ENCODE results near the gene ABCC9. TPM values are rescaled to one million over a fixed set of nuclear protein-coding genes. Genes with fewer than 3 reads are reported as not detected.

The ABCC9 gene
- total RNA-seq, 2 donors from 2014 or later = 0.22 TPM; not detected in 1

- peaks cover 2% of the 10 kb centered on the region for H3K27me3 Mint-ChIP-seq (ENCODE audit: insufficient read depth)
- no peak overlapping the region for H3K4me3 Mint-ChIP-seq
- DNase-seq = no peak
- H3K4me1 ChIP-seq (ENCODE audit: control insufficient read depth, insufficient read depth, low read length) = no peaks in the 10 kb centered on the region
- no peaks in the 10 kb centered on the region for H3K36me3 Mint-ChIP-seq (ENCODE audit: low read depth)
- H3K9me3 Mint-ChIP-seq = no peaks in the 10 kb centered on the region
- no peaks in the 10 kb centered on the region for H3K36me3 ChIP-seq (ENCODE audit: control insufficient read depth, insufficient read depth, low read length)
- H3K4me3 ChIP-seq (ENCODE audit: low read length) = no peak overlapping the region
- H3K27ac Mint-ChIP-seq = no peak overlapping the region
- no peaks in the 10 kb centered on the region for H3K4me1 Mint-ChIP-seq
- H3K9me3 ChIP-seq (ENCODE audit: control insufficient read depth, low read length) = no peaks in the 10 kb centered on the region
- TF ChIP-seq CTCF (conservative IDR thresholded peaks at IDR 0.05) = no peak
- H3K27me3 ChIP-seq (ENCODE audit: control insufficient read depth, insufficient read depth, low read length, poor library complexity, severe bottlenecking) = no peaks in the 10 kb centered on the region
- H3K27ac ChIP-seq (ENCODE audit: low read depth, low read length) = no peak overlapping the region
- no peak overlapping the region for H3K9ac ChIP-seq (ENCODE audit: extremely low read depth, low read length, poor library complexity, severe bottlenecking)
- WGBS, 2 experiments (ENCODE audit: insufficient coverage in 1 of 2, insufficient read length in 1 of 2) = 75 to 100% methylated on average over 1 of the region's 1 CpG
Measured at GRCh38 chr12:21913823-21914222, 27.4 kb downstream of the ABCC9 start.

- Histone ChIP-seq H3K4me1 (ENCODE audit: control insufficient read depth, insufficient read depth, low read length) (no peaks in the 10 kb centered on the region), H3K27ac (ENCODE audit: low read depth, low read length) (no peak overlapping the region), H3K36me3 (ENCODE audit: control insufficient read depth, insufficient read depth, low read length) (no peaks in the 10 kb centered on the region), H3K4me3 (ENCODE audit: low read length) (no peak overlapping the region), H3K9me3 (ENCODE audit: control insufficient read depth, low read length) (no peaks in the 10 kb centered on the region), H3K27me3 (ENCODE audit: control insufficient read depth, insufficient read depth, low read length, poor library complexity, severe bottlenecking) (no peaks in the 10 kb centered on the region), H3K9ac (ENCODE audit: extremely low read depth, low read length, poor library complexity, severe bottlenecking) (no peak overlapping the region)
- Mint-ChIP-seq H3K9me3 (no peaks in the 10 kb centered on the region), H3K4me3 (no peak overlapping the region), H3K4me1 (no peaks in the 10 kb centered on the region), H3K27ac (no peak overlapping the region), H3K36me3 (ENCODE audit: low read depth) (no peaks in the 10 kb centered on the region), H3K27me3 (ENCODE audit: insufficient read depth) (no peaks in the 10 kb centered on the region)
- 100% methylated on average over 1 of the region's 3 CpGs; no CpG with 5 or more reads in 1 of the 2 experiments for WGBS, 2 experiments (ENCODE audit: insufficient coverage in 1 of 2, insufficient read length in 1 of 2)
- TF ChIP-seq CTCF (conservative IDR thresholded peaks at IDR 0.05) = no peak
- no peak for DNase-seq
Measured at GRCh38 chr12:21912318-21912717, 28.9 kb downstream of the ABCC9 start.

- no peaks in the 10 kb centered on the region for H3K27me3 ChIP-seq (ENCODE audit: control insufficient read depth, insufficient read depth, low read length, poor library complexity, severe bottlenecking)
- no peak overlapping the region for H3K4me3 Mint-ChIP-seq
- no peaks in the 10 kb centered on the region for H3K36me3 Mint-ChIP-seq (ENCODE audit: low read depth)
- H3K4me1 Mint-ChIP-seq = no peaks in the 10 kb centered on the region
- H3K36me3 ChIP-seq (ENCODE audit: control insufficient read depth, insufficient read depth, low read length) = no peaks in the 10 kb centered on the region
- H3K27ac ChIP-seq (ENCODE audit: low read depth, low read length) = peak overlapping the region; percentile 29
- 84 to 88% methylated on average over 1 to 3 of the region's 4 CpGs for WGBS, 2 experiments (ENCODE audit: insufficient coverage in 1 of 2, insufficient read length in 1 of 2)
- no peak for TF ChIP-seq CTCF (conservative IDR thresholded peaks at IDR 0.05)
- H3K9me3 Mint-ChIP-seq = no peaks in the 10 kb centered on the region
- H3K4me3 ChIP-seq (ENCODE audit: low read length) = no peak overlapping the region
- H3K9ac ChIP-seq (ENCODE audit: extremely low read depth, low read length, poor library complexity, severe bottlenecking) = no peak overlapping the region
- H3K27ac Mint-ChIP-seq = no peak overlapping the region
- no peak for DNase-seq
- no peaks in the 10 kb centered on the region for H3K4me1 ChIP-seq (ENCODE audit: control insufficient read depth, insufficient read depth, low read length)
- no peaks in the 10 kb centered on the region for H3K27me3 Mint-ChIP-seq (ENCODE audit: insufficient read depth)
- no peaks in the 10 kb centered on the region for H3K9me3 ChIP-seq (ENCODE audit: control insufficient read depth, low read length)
Measured at GRCh38 chr12:21911832-21912231, 29.4 kb downstream of the ABCC9 start.
